Measurements from ENCODE around the gene RAB7A. TPM values are rescaled to one million over a fixed set of nuclear protein-coding genes. Genes with fewer than 3 reads are reported as not detected.

The RAB7A gene
- total and polyA plus RNA-seq, 2 of the 13 experiments (the other 11 are each of a cell fraction or from before 2014, with no cell fraction given) = 26.5 to 182 TPM

- TF ChIP-seq ZNF75D (CRISPR knock-in tag; IDR thresholded peaks at IDR 0.05; ENCODE audit: borderline replicate concordance) (no peak), ZNF513 (CRISPR knock-in tag; conservative IDR thresholded peaks at IDR 0.05) (no peak), MAZ (IDR thresholded peaks at IDR 0.05; ENCODE audit: borderline replicate concordance, low read depth, low read length) (peak; percentile 73; the same call in 1 of the 2 replicates), MAZ (CRISPR knock-in tag; IDR thresholded peaks at IDR 0.05; ENCODE audit: low read depth) (peak; percentile 91), SALL2 (CRISPR knock-in tag; IDR thresholded peaks at IDR 0.05) (peak; percentile 98), ZSCAN20 (CRISPR knock-in tag; IDR thresholded peaks at IDR 0.05; ENCODE audit: borderline replicate concordance) (0 out of 2 replicates have a peak, but pooled peaks have one; percentile 51), ELF3 (CRISPR knock-in tag; IDR thresholded peaks at IDR 0.05) (peak; percentile 95), ZNF704 (CRISPR knock-in tag; IDR thresholded peaks at IDR 0.05; ENCODE audit: borderline replicate concordance) (peak; percentile 88; the same call in 1 of the 2 replicates), SMYD3 (CRISPR knock-in tag; IDR thresholded peaks at IDR 0.05) (no peak), CEBPZ (IDR thresholded peaks at IDR 0.05; ENCODE audit: low read length) (no peak), RBAK (CRISPR knock-in tag; IDR thresholded peaks at IDR 0.05) (0 out of 2 replicates have a peak, but pooled peaks have one; percentile 53), SP140L (CRISPR knock-in tag; IDR thresholded peaks at IDR 0.05; ENCODE audit: borderline replicate concordance) (peak; percentile 70; the same call in 1 of the 2 replicates), ZNF234 (CRISPR knock-in tag; conservative IDR thresholded peaks at IDR 0.05) (peak; percentile 95), ZNF30 (CRISPR knock-in tag; IDR thresholded peaks at IDR 0.05) (no peak), ZNF143 (CRISPR knock-in tag; IDR thresholded peaks at IDR 0.05) (peak; percentile 43), ATF2 (CRISPR knock-in tag; IDR thresholded peaks at IDR 0.05) (no peak), ZNF567 (CRISPR knock-in tag; IDR thresholded peaks at IDR 0.05; ENCODE audit: borderline replicate concordance) (no peak; the same call in 1 of the 2 replicates), SP4 (CRISPR knock-in tag; IDR thresholded peaks at IDR 0.05) (peak; percentile 81), TGIF2 (CRISPR knock-in tag; IDR thresholded peaks at IDR 0.05) (peak; percentile 81; the same call in 1 of the 2 replicates), NFKB2 (CRISPR knock-in tag; IDR thresholded peaks at IDR 0.05; ENCODE audit: borderline replicate concordance) (peak; percentile 82; the same call in 1 of the 2 replicates), ZNF557 (CRISPR knock-in tag; IDR thresholded peaks at IDR 0.05) (peak; percentile 83; the same call in 1 of the 2 replicates)
Measured at GRCh38 chr3:128680603-128681368, 45.2 kb upstream of the RAB7A start (continued).
